Stimulated activated CD4-positive, alpha-beta T cell treated with anti-CD3 and anti-CD28 coated beads, Interleukin-2, amount 100 ng/mL, for 24 hours (primary cell): Measurements from ENCODE around the gene DBX2.
"Not testable (repeated sequence)": the region's sequence is repeated elsewhere in the genome, so short reads cannot be mapped to it uniquely, and the experiment has no call there.

Source experiments
- DNase-seq, 2 donors: peaks; one replicate each; pipeline ENCODE4 v3.0.0-alpha.2; 2020

The DBX2 gene

GRCh38 chr12:45050751-45051571 lies at the start of gene DBX2:
DBX2 (minus strand) TSS chr12:45051099; CDS start chr12:45050927, 172 bp downstream.
- DNase-seq = peak in 1 of 2 donors; percentile 19

- DNase-seq = no peak
Observed at GRCh38 chr12:45098766-45099165, 47.9 kb upstream of the DBX2 start.

GRCh38 chr12:45095417-45095816 lies 44.5 kb upstream of the DBX2 start:
- not testable (repeated sequence) for DNase-seq

DNA sequence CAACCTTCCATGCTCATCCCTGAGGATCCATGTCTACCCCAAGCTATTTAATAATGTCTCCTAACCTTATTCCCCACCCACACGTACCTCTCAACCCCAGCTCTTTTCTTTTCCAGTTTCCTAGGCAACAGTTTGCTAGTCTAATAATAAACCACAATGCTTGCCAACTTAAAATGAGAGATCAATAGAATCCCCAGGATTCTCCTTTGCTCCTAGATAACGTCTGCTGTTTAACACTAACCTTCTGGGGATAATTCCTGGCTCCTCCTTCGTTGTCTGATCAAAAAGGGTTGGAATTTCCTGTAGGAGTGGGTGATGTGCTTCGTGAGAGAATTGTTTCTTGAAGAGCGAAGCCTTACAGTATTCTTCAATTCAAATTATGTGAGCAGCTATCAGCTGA lies 42.2 kb upstream of the DBX2 start:
- DNase-seq = no peak

- DNase-seq = no peak
Observed at GRCh38 chr12:45089411-45090075, 38.6 kb upstream of the DBX2 start.

- no peak for DNase-seq
Observed at GRCh38 chr12:45088608-45089007, 37.7 kb upstream of the DBX2 start.

DNA sequence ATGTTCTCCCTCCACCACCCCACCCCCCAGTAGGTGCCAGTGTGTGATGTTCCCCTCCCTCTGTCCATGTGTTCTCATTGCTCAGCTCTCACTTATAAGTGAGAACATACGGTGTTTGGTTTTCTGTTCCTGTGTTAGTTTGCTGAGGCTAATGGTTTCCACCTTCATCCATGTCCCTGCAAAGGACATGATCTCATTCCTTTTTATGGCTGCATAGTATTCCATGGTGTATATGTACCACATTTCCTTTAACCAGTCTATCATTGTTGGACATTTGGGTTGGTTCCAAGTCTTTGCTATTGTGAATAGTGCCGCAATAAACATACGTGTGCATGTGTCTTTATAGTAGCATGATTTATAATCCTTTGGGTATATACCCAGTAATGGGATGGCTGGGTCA lies 33.3 kb upstream of the DBX2 start:
- DNase-seq = not testable (repeated sequence)

- no peak for DNase-seq
Observed at GRCh38 chr12:45077251-45077650, 26.4 kb upstream of the DBX2 start.

GRCh38 chr12:45076417-45077026 lies 25.6 kb upstream of the DBX2 start:
- DNase-seq = no peak

- DNase-seq = no peak
Observed at GRCh38 chr12:45075587-45076282, 24.8 kb upstream of the DBX2 start.

DNA sequence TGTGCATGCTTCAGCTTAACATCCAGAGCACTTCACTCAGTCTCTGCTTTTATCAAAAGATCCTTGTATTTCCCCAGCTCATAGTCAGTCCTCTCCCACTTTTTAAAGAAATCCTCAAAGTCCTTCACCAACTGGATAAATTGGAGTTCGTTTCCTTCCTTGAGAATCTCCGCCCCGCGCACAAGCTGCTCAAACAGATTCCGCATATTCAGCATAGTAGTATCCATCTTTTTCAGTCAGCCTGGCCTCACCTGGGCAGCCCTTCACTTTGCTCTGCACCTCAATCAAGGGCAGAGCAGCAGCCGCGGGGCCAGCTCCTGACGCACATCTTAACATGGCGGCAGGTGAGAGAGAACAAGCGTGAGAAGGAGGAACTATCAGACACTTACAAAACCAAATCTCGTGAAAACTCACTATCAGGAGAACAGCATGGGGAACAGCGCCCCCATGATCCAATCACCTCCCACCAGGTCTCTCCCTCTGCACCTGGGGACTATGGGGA lies 14.3 kb upstream of the DBX2 start:
- no peak for DNase-seq

GRCh38 chr12:45060976-45061375 lies 10.1 kb upstream of the DBX2 start:
- DNase-seq = no peak

GRCh38 chr12:45051572-45052125 lies 750 bp upstream of the DBX2 start:
- DNase-seq = no peak

DNA sequence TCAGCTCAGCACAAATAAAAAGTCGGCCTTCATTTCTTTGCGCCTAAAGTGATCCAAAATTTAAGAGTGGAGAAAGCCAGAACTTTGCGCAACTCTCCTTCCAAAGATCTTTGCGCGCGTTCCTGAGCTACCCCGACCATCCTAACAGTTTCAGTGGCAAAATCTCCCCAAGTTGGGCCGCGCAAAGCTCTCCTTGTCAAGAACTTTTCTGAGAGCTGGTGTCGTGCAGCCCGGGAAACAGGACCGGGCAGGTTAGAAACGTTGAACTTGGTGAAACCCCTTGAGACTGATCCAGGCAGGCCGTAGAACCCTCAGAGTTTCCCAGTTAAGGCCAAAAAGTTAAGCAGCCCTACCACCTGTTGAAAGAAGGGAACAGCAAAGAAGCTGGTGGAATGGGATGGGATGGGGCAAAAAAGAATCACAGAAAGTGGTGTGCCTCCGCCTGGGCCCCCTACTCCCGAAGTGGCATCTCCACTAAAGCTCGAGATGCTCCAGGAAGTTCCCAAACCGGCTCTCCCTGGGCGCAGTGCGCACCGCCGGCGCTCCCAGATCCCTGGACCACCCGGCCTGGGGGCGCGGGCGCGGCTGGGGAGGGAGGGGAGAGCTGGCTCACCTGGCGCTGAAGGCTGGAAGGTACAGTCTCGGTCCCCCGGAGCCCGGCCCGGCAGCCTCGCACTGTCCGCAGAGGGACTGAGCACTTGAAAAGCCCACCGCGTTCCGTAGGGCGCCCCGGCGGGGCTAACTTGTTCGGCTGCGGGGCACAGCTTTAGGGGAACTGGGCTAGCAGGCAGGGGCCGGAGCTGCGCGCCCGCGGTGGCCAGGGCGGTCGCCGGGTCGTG lies 768 bp downstream of the DBX2 start:
- peak in 1 of 2 donors; percentile 1 for DNase-seq

DNA sequence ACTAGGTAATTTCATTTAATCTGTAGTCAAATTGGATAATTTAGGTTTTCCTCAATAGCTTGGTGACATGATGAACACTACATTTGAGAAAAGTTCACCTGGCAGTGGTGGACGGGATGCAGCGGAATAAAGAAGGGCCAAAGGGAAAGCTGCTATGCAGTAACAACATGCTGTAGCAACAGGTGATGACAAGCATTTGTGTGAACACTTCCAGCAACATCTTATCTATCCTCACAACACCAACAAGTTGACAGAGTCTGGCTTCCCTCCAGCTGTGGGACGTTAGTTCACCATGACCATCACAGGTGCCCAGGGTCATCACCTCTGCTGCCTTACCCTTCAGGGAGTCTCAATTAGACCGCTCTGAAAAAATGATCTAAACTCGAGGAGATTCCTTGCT lies 8.3 kb downstream of the DBX2 start:
- DNase-seq = no peak

- DNase-seq = no peak
Observed at GRCh38 chr12:45040977-45041376, 9.9 kb downstream of the DBX2 start.

DNA sequence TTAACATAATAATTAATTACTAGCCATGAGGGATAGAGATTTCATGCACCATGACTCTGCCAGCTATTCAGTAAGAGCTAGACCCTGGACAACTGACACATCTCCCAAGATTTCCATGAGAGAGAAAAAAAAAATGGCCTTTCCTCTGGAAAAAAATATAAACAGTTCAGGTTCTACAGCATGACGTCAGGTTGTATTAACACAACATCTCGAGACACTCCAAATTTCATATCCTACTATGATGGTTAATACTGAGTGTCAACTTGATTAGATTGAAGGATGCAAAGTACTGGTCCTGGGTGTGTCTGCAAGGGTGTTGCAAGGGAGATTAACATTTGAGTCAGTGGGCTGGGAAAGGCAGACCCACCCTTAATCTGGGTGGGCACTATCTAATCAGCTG lies 11.1 kb downstream of the DBX2 start:
- no peak for DNase-seq

DNA sequence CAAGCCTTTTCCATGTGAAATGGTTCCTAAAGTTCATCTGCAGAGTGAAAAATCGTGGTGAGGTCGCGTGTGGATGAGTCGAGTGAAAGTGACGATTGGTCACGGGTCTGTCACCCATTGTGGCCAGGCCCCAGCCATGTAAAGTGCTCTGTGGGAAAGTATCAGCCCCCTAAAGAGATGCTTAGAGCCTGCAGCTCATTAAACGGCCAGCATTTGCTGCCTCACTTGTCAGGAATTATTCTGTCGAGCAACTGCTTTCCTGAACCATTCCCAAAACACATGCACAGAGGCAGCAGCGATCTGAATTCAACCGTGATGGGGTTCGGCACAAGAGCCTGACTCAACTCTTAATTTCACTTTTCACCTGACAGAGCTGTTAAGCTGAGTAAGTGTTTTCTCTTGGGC lies 16.0 kb downstream of the DBX2 start:
- DNase-seq = no peak

GRCh38 chr12:45017916-45018315 lies 33.0 kb downstream of the DBX2 start:
- no peak for DNase-seq

DNA sequence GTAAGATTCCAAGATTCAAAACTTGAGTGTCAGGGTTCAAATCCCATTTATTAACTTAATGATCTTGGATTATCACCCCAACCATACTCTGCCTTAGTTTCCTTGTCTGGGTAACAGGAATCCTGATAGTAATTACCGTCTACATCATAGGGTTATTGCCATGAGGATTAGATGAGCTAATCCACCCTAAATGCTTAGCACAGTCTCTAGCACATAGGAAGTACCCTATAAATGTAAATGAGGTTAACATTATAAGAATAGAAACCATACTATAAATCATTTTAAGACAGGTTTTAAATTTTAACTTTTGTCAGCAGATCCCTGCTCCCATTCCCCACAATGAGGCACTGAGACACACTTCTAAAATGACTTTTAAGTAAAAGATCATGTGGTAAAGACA lies 36.5 kb downstream of the DBX2 start:
- DNase-seq = no peak

GRCh38 chr12:45012749-45013148 lies 38.1 kb downstream of the DBX2 start:
- no peak for DNase-seq

- DNase-seq = no peak
Observed at GRCh38 chr12:45010059-45010458, 40.8 kb downstream of the DBX2 start.
